Measurements from ENCODE around the gene PCDH10.
A peak's percentile ranks its signal among the peaks of the same experiment; 100 is the strongest.

Gene PCDH10

GRCh38 chr4:133152330-133152821 is 3.3 kb downstream of the PCDH10 start:
- Histone ChIP-seq H3K27me3 (ENCODE audit: insufficient read depth, poor library complexity, severe bottlenecking) (peaks cover 47% of the 10 kb centered on the region), H3K27ac (replicated peaks) (no peak overlapping the region), H3K4me3 (replicated peaks; ENCODE audit: insufficient read depth, low read length) (no peak overlapping the region)
- TF ChIP-seq POLR2AphosphoS5 (IDR thresholded peaks at IDR 0.05; ENCODE audit: low read depth) (no peak), GABPA (IDR thresholded peaks at IDR 0.05; ENCODE audit: low read depth) (no peak), CTCF (IDR thresholded peaks at IDR 0.05; ENCODE audit: insufficient read depth, low read length) (no peak), SPI1 (IDR thresholded peaks at IDR 0.05; ENCODE audit: borderline replicate concordance, low read depth) (no peak), REST (IDR thresholded peaks at IDR 0.05; ENCODE audit: insufficient replicate concordance, low read depth) (no peak)
- DNase-seq (ENCODE audit: low read depth in 1 of 2, low spot score in 1 of 2) = no peak

- Histone ChIP-seq H3K27ac (replicated peaks) (no peak overlapping the region), H3K27me3 (ENCODE audit: insufficient read depth, poor library complexity, severe bottlenecking) (peaks cover 41% of the 10 kb centered on the region), H3K4me3 (replicated peaks; ENCODE audit: insufficient read depth, low read length) (no peak overlapping the region)
- TF ChIP-seq GABPA (IDR thresholded peaks at IDR 0.05; ENCODE audit: low read depth) = no peak
- no peak for TF ChIP-seq REST (IDR thresholded peaks at IDR 0.05; ENCODE audit: insufficient replicate concordance, low read depth)
- no peak for TF ChIP-seq CTCF (IDR thresholded peaks at IDR 0.05; ENCODE audit: insufficient read depth, low read length)
- no peak for TF ChIP-seq SPI1 (IDR thresholded peaks at IDR 0.05; ENCODE audit: borderline replicate concordance, low read depth)
- TF ChIP-seq POLR2AphosphoS5 (IDR thresholded peaks at IDR 0.05; ENCODE audit: low read depth) = no peak
- DNase-seq (ENCODE audit: low read depth in 1 of 2, low spot score in 1 of 2) = no peak
These were observed 3.9 kb downstream of the PCDH10 start for GRCh38 chr4:133152831-133153481.

- Histone ChIP-seq H3K27me3 (ENCODE audit: insufficient read depth, poor library complexity, severe bottlenecking) (peaks cover 26% of the 10 kb centered on the region), H3K27ac (replicated peaks) (no peak overlapping the region), H3K4me3 (replicated peaks; ENCODE audit: insufficient read depth, low read length) (no peak overlapping the region)
- TF ChIP-seq SPI1 (IDR thresholded peaks at IDR 0.05; ENCODE audit: borderline replicate concordance, low read depth) (no peak), CTCF (IDR thresholded peaks at IDR 0.05; ENCODE audit: insufficient read depth, low read length) (peak; percentile 45)
- no peak for DNase-seq (ENCODE audit: low read depth in 1 of 2, low spot score in 1 of 2)
These were observed 5.6 kb downstream of the PCDH10 start for GRCh38 chr4:133154725-133155124.

GRCh38 chr4:133156096-133156495 is 7.0 kb downstream of the PCDH10 start:
- peaks cover 18% of the 10 kb centered on the region for H3K27me3 ChIP-seq (ENCODE audit: insufficient read depth, poor library complexity, severe bottlenecking)
- DNase-seq (ENCODE audit: low read depth in 1 of 2, low spot score in 1 of 2) = no peak
- TF ChIP-seq CTCF (IDR thresholded peaks at IDR 0.05; ENCODE audit: insufficient read depth, low read length) (no peak), GABPA (IDR thresholded peaks at IDR 0.05; ENCODE audit: low read depth) (no peak), SPI1 (IDR thresholded peaks at IDR 0.05; ENCODE audit: borderline replicate concordance, low read depth) (no peak), POLR2AphosphoS5 (IDR thresholded peaks at IDR 0.05; ENCODE audit: low read depth) (no peak), REST (IDR thresholded peaks at IDR 0.05; ENCODE audit: insufficient replicate concordance, low read depth) (no peak)
- no peak overlapping the region for H3K27ac ChIP-seq (replicated peaks)
- H3K4me3 ChIP-seq (replicated peaks; ENCODE audit: insufficient read depth, low read length) = no peak overlapping the region
